OCI-LY7 (cell line): Measurements from ENCODE around the gene LGR5.

Experiments used
- EZH2phosphoT487 ChIP-seq: fragments of 200-600 bp; sonication (generic); IDR thresholded peaks from 2 replicates; pipeline ENCODE4 v1.6.1; 2018; ENCODE audit warnings: low read depth, borderline replicate concordance, mild to moderate bottlenecking, mixed run types, antibody characterized with exemption, low read length, moderate library complexity, mixed read lengths
- TF ChIP-seq, protein P1 (sequence below): fragments of 200-600 bp; sonication (generic); conservative IDR thresholded peaks from 2 replicates; pipeline ENCODE4 v1.5.1; 2014; ENCODE audit warnings: mild to moderate bottlenecking, antibody characterized with exemption, low read length, moderate library complexity, mixed read lengths

DNA sequence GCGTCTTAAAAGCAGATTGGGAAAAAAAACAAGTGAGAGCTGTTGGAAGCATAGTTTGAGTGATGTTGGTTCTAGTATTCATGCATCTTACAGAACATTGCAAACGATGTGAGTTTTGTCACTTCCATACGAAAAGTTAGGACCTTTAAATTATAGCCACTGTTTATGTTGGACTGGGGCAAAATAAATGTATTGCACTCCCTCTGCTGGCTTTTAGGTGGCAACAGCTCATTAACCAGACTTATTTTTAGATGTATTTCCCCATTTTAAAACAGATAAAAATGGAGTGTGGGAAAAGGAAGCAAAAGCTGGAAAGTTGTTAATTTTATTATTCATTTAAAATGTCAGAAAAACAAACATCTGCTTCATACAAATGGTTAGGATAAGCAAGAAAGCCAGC is 111.9 kb downstream of the LGR5 start:
- TF ChIP-seq, protein P1, sequence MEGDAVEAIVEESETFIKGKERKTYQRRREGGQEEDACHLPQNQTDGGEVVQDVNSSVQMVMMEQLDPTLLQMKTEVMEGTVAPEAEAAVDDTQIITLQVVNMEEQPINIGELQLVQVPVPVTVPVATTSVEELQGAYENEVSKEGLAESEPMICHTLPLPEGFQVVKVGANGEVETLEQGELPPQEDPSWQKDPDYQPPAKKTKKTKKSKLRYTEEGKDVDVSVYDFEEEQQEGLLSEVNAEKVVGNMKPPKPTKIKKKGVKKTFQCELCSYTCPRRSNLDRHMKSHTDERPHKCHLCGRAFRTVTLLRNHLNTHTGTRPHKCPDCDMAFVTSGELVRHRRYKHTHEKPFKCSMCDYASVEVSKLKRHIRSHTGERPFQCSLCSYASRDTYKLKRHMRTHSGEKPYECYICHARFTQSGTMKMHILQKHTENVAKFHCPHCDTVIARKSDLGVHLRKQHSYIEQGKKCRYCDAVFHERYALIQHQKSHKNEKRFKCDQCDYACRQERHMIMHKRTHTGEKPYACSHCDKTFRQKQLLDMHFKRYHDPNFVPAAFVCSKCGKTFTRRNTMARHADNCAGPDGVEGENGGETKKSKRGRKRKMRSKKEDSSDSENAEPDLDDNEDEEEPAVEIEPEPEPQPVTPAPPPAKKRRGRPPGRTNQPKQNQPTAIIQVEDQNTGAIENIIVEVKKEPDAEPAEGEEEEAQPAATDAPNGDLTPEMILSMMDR: peak; percentile 69
- no peak for TF ChIP-seq EZH2phosphoT487
